Activated CD4-positive, alpha-beta T cell treated with anti-CD3 and anti-CD28 coated beads, Interleukin-2, amount 10 ng/mL, durations not matched to agents 24 days and 14 days (primary cell): ENCODE data around the gene THG1L. TPM values are rescaled to one million over a fixed set of nuclear protein-coding genes. Genes with fewer than 3 reads are reported as not detected.
"Not testable (repeated sequence)": the region's sequence is repeated elsewhere in the genome, so short reads cannot be mapped to it uniquely, and the experiment has no call there.

Experiments
- DNase-seq: peaks from one replicate; pipeline ENCODE4 v3.0.0; 2022
- H3K27ac Mint-ChIP-seq: one replicate; pipeline ENCODE4 v1.8.0; 2022; ENCODE audit warnings: mild to moderate bottlenecking, mixed read lengths
- H3K27me3 Mint-ChIP-seq: one replicate; pipeline ENCODE4 v1.8.0; 2022; ENCODE audit warnings: mixed read lengths
- H3K36me3 Mint-ChIP-seq: one replicate; pipeline ENCODE4 v1.8.0; 2022; ENCODE audit warnings: low read depth, mild to moderate bottlenecking, mixed read lengths
- H3K4me1 Mint-ChIP-seq: one replicate; pipeline ENCODE4 v1.8.0; 2021; ENCODE audit warnings: mixed read lengths
- H3K4me3 Mint-ChIP-seq: one replicate; pipeline ENCODE4 v1.8.0; 2022; ENCODE audit warnings: mild to moderate bottlenecking, moderate library complexity, mixed read lengths
- H3K9me3 Mint-ChIP-seq: one replicate; pipeline ENCODE4 v1.8.0; 2021; ENCODE audit warnings: mixed read lengths
- intact Hi-C: fragments of 100-400 bp; cut with micrococcal nuclease; formaldehyde crosslinking; loops from one replicate; pipeline ENCODE4 v1.15.1; 2023
- total RNA-seq: library from RNA; stranded (reverse); gene quantifications from 2 replicates; pipeline ENCODE4 v1.2.3, GENCODE V29; 2022

The THG1L gene
- 25.0 and 26.7 TPM in 2 replicates for total RNA-seq

DNA sequence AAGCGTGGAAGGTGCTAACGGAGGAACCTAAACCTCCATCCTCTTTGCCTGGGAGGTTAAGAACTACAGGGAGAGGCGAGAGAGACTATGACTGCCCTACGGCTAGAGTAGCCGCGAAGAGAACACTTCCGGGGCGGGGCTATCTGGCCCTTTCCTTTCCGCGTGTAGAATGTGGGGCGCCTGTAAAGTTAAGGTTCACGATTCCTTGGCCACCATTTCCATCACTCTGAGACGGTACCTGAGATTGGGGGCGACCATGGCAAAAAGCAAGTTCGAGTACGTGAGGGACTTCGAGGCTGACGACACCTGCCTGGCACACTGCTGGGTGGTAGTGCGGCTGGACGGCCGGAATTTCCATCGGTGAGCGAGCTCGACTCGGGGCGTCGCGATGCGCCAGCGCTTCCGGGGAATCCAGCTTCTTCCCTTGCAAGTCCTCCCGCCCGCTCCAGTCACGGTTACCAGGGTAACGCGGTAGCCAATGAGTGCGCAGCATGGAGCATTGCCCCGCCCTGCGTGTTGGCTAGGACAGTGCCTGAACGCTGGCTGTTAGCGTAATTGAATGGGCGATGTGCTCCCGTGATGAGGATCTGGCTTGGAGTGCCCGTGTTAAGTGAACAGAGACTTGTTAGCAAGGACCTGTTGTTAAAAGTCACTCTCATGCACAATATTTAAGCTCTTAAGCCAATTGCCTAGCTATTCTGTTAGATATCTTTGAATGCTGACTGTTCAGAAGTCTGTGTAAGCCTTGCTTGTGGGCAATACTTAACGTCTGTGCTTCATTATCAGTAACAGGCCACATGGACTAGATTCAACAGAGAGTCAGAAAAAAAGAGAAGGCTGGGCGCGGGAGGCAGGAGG lies at the start of gene THG1L:
Gene THG1L (plus strand): TSS at position 149 of the 858 bp plus-strand sequence. CDS start 21 bp downstream, at position 170.
- Mint-ChIP-seq H3K27ac (peak within 1 kb of the TSS; percentile 98), H3K4me3 (peak within 1 kb of the TSS; percentile 97), H3K9me3 (peaks cover 2% of the 10 kb centered on the region), H3K4me1 (peaks cover 25% of the 10 kb centered on the region), H3K27me3 (no peaks in the 10 kb centered on the region), H3K36me3 (peaks cover 20% of the 10 kb centered on the region)
- peak; percentile 100 for DNase-seq
- intact Hi-C loops, result loop anchor here (1.0 to 5.0 kb wide), 8 partner anchors 12 to 1726 kb away; partner anchors contain the start of genes CLINT1, LSM11, MED7 and NIPAL4

DNA sequence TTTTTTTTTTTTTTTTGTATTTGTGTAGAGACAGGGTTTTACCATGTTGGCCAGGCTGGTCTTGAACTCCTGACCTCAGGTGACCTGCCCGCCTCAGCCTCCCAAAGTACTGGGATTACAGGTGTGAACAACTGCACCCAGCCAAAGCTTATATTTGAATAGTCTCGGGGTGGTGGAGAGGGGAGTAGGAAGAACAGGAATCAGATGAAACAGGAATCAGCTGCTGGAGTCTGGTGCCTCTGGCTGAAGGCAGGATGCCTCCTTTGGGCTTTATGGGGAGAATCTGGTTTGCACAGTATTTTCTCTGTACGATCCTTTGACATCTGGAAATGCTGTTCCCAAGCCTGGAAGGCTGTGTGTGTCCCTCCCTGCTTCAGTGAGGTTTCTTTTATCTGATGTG lies 49.0 kb upstream of the THG1L start:
- Mint-ChIP-seq H3K4me3 (no peak overlapping the region), H3K27me3 (peaks cover 3% of the 10 kb centered on the region), H3K27ac (no peak overlapping the region), H3K4me1 (no peaks in the 10 kb centered on the region), H3K9me3 (no peaks in the 10 kb centered on the region), H3K36me3 (no peaks in the 10 kb centered on the region)
- DNase-seq, result no peak
- intact Hi-C loops, result no loop called here

DNA sequence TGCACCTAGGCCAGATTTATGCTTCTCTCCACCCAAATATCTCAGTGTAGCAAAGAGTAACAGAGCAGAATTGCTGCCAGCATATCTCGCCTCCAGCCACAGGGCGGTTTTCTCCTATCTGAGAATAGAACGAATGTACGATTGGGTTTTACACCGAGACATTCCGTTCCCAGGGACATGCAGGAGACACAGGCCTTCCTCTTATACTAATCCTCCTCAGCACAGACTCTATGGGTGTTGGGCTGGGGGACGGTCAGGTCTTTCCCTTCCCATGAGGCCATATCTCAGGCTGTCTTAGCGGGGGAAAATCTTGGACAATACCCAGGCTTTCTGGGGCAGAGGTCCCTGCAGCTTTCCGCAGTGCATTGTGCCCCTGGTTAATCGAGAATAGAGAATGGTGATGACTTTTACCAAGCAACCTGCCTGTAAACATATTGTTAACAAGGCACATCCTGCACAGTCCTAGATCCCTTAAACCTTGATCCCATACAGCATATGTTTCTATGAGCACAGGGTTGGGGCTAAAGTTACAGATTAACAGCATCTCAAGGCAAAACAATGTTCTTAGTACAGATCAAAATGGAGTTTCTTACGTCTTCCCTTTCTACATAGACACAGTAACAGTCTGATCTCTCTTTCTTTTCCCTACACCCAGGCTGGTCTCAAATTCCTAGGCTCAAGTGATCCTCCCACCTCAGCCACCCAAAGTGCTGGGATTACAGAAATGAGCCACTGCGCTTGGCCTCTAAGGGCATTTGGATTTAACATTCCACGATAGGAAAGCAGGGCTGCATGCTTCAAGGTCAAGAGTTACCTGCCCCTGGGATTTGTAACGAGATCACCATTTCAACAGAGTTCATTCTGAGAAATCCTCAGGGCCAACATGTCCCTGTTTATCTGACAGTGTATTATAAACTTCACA lies 44.7 kb upstream of the THG1L start:
- intact Hi-C loops, H3K27ac Mint-ChIP-seq, H3K36me3 Mint-ChIP-seq, DNase-seq, H3K9me3 Mint-ChIP-seq, H3K4me1 Mint-ChIP-seq, H3K27me3 Mint-ChIP-seq, H3K4me3 Mint-ChIP-seq: not testable (repeated sequence)

DNA sequence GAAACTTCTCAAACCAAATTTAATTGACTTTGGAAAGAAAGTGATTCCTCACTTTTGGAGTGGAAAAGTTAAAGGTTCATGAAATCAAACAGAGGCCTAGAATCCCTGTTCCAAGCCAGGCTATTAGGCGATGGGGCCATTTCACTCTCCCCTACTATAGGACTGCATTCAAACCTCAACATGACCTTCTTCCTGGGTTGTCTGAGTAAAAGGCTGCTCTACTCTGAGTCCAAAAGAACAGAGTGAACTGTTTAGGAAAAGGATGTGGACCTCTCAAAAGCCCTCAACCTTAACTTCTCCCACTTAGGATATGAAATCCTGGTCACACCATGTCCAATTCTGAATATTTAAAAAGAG lies 44.0 kb upstream of the THG1L start:
- peaks cover 4% of the 10 kb centered on the region for H3K9me3 Mint-ChIP-seq
- H3K36me3 Mint-ChIP-seq, result no peaks in the 10 kb centered on the region
- peaks cover 3% of the 10 kb centered on the region for H3K27me3 Mint-ChIP-seq
- no peak overlapping the region for H3K27ac Mint-ChIP-seq
- no peak for DNase-seq
- no peaks in the 10 kb centered on the region for H3K4me1 Mint-ChIP-seq
- intact Hi-C loops, result no loop called here
- no peak overlapping the region for H3K4me3 Mint-ChIP-seq

DNA sequence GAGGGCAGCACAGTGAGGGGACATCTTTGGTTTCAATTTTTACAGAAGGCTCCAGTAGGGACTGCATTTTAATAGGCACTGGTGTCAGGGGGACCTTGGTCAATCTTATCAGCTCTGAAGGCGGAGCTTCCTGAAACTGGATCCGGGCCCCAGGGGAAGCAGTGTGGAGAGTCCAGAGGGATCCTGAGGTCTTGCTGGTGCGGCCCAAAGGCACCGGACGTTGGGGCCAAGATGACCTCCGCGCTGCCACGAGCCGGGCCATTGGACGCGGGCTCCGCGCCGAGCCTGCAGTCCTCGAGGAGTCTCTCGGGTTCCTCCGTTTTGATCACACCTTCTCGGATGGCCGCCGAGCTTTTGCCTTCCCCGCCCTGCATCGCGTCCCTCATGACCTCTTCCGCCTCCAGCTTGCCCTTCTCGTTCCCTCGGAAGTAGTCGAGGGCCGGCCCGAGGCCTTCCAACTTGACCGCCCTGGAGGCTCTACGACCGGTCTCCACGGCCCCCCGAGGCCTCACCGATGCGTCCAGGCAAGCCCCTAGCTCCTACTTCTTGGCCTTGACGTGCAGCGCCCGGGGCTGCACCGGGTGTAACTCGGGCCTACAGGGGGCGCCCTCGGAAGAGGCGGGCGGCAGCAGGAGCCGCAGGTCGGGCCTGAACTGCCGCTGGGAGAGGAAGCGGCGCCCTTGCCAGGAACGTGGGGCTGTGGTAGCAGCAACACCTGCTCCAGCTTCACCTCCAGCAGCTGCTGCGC lies 41.1 kb upstream of the THG1L start:
- intact Hi-C loops, result no loop called here
- H3K36me3 Mint-ChIP-seq, result no peaks in the 10 kb centered on the region
- H3K27ac Mint-ChIP-seq, result no peak overlapping the region
- peaks cover 2% of the 10 kb centered on the region for H3K27me3 Mint-ChIP-seq
- peaks cover 7% of the 10 kb centered on the region for H3K9me3 Mint-ChIP-seq
- H3K4me3 Mint-ChIP-seq, result no peak overlapping the region
- peak; percentile 62 for DNase-seq
- no peaks in the 10 kb centered on the region for H3K4me1 Mint-ChIP-seq

DNA sequence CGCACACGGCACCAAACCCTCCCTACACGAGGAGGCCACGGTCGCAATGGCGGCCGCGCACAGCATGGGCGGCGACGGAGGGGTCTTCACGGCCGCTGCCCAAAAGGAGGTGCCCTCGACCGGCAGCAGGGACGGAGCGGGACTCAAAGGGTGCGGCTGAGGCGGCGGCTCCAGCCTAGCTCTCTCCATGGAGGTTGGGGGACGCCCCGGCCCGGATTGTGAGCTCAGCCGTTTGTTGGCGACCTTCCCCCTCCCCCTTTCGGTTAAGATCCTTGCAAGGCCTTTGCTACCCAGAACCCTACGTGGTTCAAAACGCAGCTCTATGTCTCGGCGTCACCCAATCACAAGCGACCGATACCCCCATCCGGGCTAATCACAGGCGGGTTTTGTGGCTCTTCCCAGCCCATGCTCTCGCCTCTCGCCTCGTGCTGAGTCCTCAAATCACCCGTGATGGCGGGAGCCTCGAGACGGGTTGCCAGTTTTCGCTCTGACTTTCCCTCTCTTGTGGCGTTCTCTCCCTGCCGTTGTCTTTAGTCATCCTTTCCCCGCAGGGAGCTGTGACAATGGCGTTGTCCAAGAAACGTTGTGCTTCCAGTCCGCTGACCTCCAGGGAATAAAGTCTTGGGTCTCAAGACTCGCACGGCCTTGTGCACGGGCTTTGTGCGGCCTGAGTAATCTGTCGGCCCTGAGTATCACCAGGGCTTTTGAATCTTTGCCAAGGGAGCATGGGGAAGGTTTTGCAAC lies 40.4 kb upstream of the THG1L start:
- DNase-seq, result no peak
- no peak overlapping the region for H3K27ac Mint-ChIP-seq
- no peaks in the 10 kb centered on the region for H3K36me3 Mint-ChIP-seq
- no peaks in the 10 kb centered on the region for H3K4me1 Mint-ChIP-seq
- intact Hi-C loops, result no loop called here
- H3K27me3 Mint-ChIP-seq, result peaks cover 2% of the 10 kb centered on the region
- H3K9me3 Mint-ChIP-seq, result peaks cover 8% of the 10 kb centered on the region
- H3K4me3 Mint-ChIP-seq, result no peak overlapping the region

DNA sequence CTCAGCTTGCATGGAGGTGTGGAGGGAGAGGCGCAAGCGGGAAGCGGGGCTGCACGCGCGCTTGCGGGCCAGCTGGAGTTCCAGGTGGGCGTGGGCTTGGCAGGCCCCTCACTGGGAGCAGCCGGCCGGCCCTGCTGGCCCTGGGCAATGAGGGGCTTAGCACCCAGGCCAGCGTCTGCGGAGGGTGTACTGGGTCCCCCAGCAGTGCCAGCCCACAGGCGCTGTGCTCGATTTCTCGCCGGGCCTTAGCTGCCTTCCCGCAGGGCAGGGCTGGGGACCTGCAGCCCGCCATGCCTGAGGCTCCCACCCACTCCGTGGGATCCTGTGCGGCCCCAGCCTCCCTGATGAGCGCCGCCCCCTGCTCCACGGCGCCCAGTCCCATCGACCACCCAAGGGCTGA lies 37.4 kb upstream of the THG1L start:
- H3K36me3 Mint-ChIP-seq, intact Hi-C loops, H3K4me3 Mint-ChIP-seq, DNase-seq, H3K27me3 Mint-ChIP-seq, H3K27ac Mint-ChIP-seq, H3K4me1 Mint-ChIP-seq: not testable (repeated sequence)
- peaks cover 19% of the 10 kb centered on the region for H3K9me3 Mint-ChIP-seq

DNA sequence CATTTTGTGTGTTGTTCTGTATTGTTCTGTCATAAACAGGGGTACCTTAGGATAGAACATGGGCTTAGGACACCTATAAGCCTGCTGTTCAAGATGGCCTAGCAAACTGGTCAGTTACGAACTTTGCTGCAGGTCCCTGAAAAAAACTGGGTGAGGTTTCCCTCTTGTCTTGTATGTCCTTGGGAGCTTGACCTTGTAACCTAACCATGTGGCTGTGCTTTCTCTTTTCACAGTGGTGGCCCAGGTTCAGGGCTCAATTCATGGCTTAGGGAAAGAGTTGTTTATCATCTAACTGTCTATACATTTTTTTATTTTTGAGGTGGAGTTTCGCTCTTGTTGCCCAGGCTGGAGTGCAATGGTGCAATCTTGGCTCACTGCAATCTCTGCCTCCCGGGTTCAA lies 35.1 kb upstream of the THG1L start:
- H3K27ac Mint-ChIP-seq, DNase-seq, H3K4me1 Mint-ChIP-seq, H3K36me3 Mint-ChIP-seq, H3K27me3 Mint-ChIP-seq, H3K4me3 Mint-ChIP-seq, intact Hi-C loops: not testable (repeated sequence)
- H3K9me3 Mint-ChIP-seq, result peaks cover 16% of the 10 kb centered on the region

DNA sequence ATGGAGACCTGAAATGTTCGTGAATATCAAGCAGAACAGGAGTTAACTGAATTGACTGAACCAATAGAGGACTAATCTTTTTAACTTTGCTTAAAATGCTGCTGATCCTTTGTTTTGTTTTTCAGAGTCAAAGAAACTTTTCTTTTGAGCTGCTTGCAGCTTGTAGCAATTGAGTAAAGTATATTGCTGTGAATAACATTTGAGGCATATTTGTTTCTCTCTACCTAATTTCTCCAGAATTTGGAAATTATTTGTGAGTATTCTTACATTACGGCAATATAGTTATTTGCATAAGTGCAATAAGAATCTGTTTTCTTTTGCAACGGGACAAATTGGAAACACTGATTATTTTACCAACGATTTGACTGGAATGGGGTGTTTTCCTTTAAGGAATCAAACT lies 32.5 kb upstream of the THG1L start:
- DNase-seq, H3K4me3 Mint-ChIP-seq, H3K27ac Mint-ChIP-seq, intact Hi-C loops, H3K4me1 Mint-ChIP-seq, H3K36me3 Mint-ChIP-seq: not testable (repeated sequence)
- Mint-ChIP-seq H3K27me3 (peaks cover 11% of the 10 kb centered on the region), H3K9me3 (peaks cover 16% of the 10 kb centered on the region)

DNA sequence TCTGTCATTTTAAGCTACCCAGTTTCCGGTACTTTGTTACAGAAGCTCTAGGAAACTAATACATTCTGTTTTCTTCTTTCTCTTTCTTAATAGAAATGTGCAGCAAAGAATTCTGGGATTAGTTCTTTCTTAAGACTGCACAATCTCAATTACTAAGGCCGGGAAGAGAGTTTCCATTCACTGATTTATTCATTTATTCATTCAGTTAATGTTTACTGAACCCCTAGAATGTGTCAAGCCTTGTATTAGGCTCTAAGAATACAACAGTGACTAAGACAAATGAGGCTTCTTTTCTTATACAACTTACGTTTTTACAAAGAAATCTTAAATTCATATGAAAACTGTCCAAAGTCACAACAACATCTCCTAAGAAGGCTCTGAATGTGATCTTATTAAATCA lies 27.5 kb upstream of the THG1L start:
- intact Hi-C loops, result no loop called here
- no peak overlapping the region for H3K27ac Mint-ChIP-seq
- DNase-seq, result no peak

DNA sequence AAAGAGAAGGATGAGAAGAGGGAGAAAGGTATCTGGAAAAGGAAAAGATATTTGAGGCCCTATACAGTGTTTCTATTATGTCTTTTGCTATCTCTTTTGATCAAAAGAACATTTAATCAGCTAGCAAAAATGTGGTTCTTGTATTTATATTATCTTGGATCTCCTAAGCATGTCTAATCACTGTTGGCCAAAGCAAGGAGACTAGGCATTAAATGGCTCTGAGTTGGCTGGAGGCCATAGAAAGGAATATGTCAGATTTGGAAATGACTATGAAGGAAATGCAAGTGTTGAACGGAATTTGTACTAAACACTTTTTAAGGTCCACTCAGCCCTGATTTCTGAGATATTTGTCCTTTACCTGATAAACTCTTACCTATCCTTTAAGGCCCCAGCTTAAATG lies 22.4 kb upstream of the THG1L start:
- Mint-ChIP-seq H3K27ac (no peak overlapping the region), H3K36me3 (peaks cover 1% of the 10 kb centered on the region)

More for the DNA sequence above, 27.5 kb upstream of the THG1L start:
- Mint-ChIP-seq H3K4me3 (no peak overlapping the region), H3K36me3 (peaks cover under 1% of the 10 kb centered on the region), H3K27me3 (peaks cover 19% of the 10 kb centered on the region), H3K4me1 (no peaks in the 10 kb centered on the region), H3K9me3 (peaks cover 3% of the 10 kb centered on the region)

DNA sequence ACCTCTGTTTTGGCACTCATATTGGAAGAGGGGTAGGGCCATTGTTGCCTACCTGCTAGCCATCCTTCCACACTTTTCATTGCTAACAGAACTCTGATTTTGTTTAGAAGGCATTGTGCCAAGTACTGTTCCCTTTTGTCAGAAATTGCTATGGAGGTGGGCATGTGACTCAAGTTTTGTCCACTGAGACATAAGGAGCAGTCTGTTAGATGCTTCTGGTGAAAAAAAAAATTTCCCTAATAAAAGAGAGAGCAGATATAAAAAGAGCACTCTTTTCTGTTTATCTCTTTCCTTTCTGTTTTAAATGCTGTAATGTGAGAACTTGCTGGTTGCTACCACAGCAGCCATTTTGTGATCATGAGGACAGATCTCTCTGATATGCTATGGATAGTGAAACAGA lies 21.9 kb upstream of the THG1L start:
- intact Hi-C loops, result no loop called here
- Mint-ChIP-seq H3K27ac (no peak overlapping the region), H3K9me3 (no peaks in the 10 kb centered on the region), H3K27me3 (peaks cover 10% of the 10 kb centered on the region), H3K4me3 (no peak overlapping the region), H3K4me1 (peaks cover 7% of the 10 kb centered on the region), H3K36me3 (peaks cover 1% of the 10 kb centered on the region)
- DNase-seq, result no peak

More for the DNA sequence above, 22.4 kb upstream of the THG1L start:
- H3K9me3 Mint-ChIP-seq, result no peaks in the 10 kb centered on the region
- intact Hi-C loops, result no loop called here
- no peak for DNase-seq
- H3K4me3 Mint-ChIP-seq, result no peak overlapping the region
- H3K27me3 Mint-ChIP-seq, result peaks cover 13% of the 10 kb centered on the region
- peaks cover 6% of the 10 kb centered on the region for H3K4me1 Mint-ChIP-seq

DNA sequence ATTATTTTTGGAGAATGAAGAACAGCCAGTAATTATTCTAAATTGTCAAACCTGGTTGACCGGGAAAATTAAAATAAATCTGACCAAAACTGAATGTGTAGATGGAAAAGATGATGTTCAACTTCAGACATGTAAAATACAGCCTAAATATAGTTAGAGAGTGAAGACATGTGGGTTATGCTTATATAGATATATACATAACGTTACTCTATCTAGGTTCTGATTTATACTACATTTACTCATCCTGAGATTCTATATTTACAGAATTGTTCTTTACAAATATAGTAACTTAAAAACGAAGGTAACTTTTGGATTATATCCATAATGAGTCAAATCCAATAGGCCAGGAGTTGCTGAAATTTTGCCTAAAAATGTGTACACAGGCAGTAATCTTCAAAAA lies 20.8 kb upstream of the THG1L start:
- no peak overlapping the region for H3K27ac Mint-ChIP-seq
- intact Hi-C loops, result no loop called here
- H3K4me3 Mint-ChIP-seq, result no peak overlapping the region
- H3K9me3 Mint-ChIP-seq, result no peaks in the 10 kb centered on the region
- H3K36me3 Mint-ChIP-seq, result peaks cover 1% of the 10 kb centered on the region
- peaks cover 13% of the 10 kb centered on the region for H3K4me1 Mint-ChIP-seq
- DNase-seq, result no peak
- H3K27me3 Mint-ChIP-seq, result peaks cover 4% of the 10 kb centered on the region
